Omental fat pad (tissue), 4 donors: Measurements from ENCODE around the gene FOXJ2. TPM values are rescaled to one million over a fixed set of nuclear protein-coding genes. Genes with fewer than 3 reads are reported as not detected.
"Not testable (repeated sequence)": the region's sequence is repeated elsewhere in the genome, so short reads cannot be mapped to it uniquely, and the experiment has no call there.

ENCODE experiments used
- ATAC-seq: fragments of 150-250 bp; one replicate; pipeline ENCODE4 v1.9.1; 2016; ENCODE audit warnings: mild to moderate bottlenecking, moderate library complexity; ENCODE audit not compliant: low FRiP score
- DNase-seq: peaks from one replicate; pipeline ENCODE4 v3.0.0-alpha.2; 2019; ENCODE audit warnings: low spot score
- total RNA-seq, 4 donors: library from RNA; depleted of rRNA; stranded (reverse); fragments of >200 nt; gene quantifications; one replicate each; pipeline ENCODE4 v1.1.0, GENCODE V29; 2016
- TF ChIP-seq, protein P1 (sequence below), 3 donors: fragments of 450-650 bp; IDR thresholded peaks; one replicate each; pipeline ENCODE4 v1.5.1; 2016 to 2017; ENCODE audit warnings: antibody characterized with exemption in 3 of 3, mild to moderate bottlenecking in 3 of 3, moderate library complexity in 2 of 3

FOXJ2 gene
- total RNA-seq, result 10 to 100 TPM in 3 of 4 donors, 1 to 10 TPM in 1; 9.2 to 17.2 (median 13.0) TPM

DNA sequence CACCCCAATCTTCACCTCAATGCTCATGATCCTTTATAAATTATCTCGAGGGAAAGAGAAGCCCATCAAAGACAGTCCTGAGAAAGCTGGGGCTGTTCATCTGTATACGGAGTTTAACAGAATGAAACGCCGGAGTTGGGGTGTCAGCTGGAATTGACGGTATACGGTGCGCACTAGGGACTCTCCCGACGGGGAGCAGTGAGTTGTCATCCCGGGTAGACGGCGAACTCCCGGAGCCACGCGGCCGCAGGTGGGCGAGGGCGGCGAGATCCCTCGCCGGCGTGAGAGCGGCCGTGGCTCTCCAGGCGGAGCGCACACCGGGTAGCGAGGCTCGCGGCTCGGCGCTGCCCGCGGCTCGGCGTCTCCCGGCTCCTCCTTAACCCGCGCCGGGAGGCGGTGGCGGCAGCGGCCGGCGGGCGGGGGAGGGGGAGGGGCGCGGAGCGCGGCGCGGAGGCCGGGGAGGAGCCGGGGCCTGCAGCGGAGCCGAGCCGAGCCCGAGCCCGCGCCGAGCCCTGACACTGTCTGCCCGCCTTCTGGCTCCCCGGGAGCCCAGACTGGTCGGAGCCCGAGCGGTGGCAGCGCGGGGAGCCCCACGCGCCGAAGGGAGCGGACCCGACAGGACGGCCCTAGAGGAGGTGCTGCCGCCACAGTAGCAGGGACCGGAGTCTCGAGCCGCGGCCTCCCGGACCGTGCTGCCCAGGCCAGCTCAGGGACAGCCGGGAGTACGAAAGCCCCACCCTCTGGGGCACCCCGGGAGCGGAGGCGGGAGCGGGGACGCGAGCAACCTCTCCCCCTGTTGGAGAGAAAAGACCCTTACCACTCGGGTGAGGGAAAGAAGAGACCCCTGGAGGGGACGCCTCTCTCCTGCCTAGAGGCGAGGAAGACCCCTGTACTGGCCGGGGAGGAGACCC, at the start of gene FOXJ2:
Gene FOXJ2 (plus strand): TSS at position 475 of the 911 bp plus-strand sequence. CDS start 7,117 bp downstream, outside the sequence.
- TF ChIP-seq, protein P1, sequence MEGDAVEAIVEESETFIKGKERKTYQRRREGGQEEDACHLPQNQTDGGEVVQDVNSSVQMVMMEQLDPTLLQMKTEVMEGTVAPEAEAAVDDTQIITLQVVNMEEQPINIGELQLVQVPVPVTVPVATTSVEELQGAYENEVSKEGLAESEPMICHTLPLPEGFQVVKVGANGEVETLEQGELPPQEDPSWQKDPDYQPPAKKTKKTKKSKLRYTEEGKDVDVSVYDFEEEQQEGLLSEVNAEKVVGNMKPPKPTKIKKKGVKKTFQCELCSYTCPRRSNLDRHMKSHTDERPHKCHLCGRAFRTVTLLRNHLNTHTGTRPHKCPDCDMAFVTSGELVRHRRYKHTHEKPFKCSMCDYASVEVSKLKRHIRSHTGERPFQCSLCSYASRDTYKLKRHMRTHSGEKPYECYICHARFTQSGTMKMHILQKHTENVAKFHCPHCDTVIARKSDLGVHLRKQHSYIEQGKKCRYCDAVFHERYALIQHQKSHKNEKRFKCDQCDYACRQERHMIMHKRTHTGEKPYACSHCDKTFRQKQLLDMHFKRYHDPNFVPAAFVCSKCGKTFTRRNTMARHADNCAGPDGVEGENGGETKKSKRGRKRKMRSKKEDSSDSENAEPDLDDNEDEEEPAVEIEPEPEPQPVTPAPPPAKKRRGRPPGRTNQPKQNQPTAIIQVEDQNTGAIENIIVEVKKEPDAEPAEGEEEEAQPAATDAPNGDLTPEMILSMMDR (IDR thresholded peaks at IDR 0.05), result no peak
- no peak for DNase-seq
- peak; percentile 95 for ATAC-seq

DNA sequence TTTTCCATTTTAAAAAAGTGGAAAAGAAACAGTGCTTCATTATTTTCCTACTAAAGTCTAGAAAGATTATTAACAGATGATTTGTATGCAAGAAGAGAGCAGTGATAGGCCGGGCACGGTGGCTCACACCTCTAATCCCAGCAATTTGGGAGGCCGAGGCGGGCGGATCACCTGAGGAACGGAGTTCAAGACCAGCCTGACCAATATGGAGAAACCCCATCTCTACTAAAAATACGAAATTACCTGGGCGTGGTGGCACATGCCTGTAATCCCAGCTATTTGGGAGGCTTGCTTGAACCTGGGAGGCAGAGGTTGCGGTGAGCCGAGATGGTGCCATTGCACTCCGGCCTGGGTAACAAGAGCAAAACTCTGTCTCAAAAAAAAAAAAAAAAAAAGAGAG, 49.5 kb upstream of the FOXJ2 start:
- DNase-seq, ATAC-seq: not testable (repeated sequence)

DNA sequence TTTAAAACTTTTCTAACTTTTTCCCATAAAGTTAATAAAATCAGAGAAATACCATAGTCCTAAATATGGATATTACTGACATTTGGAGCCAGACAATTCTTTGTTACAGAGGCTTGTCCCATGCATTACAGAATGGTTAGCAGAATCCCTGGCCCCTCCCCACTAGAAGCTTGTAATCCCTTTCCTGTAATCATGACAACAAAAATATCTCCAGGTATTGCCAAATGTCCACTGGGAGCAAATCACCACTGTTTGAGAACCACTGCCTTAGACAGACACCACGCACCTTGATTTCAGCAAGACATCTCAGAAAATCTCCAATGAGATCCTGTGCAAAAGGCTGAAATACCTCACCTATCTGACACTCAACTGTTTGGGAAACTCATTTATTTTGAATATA, 49.1 kb upstream of the FOXJ2 start:
- not testable (repeated sequence) for DNase-seq, ATAC-seq

DNA sequence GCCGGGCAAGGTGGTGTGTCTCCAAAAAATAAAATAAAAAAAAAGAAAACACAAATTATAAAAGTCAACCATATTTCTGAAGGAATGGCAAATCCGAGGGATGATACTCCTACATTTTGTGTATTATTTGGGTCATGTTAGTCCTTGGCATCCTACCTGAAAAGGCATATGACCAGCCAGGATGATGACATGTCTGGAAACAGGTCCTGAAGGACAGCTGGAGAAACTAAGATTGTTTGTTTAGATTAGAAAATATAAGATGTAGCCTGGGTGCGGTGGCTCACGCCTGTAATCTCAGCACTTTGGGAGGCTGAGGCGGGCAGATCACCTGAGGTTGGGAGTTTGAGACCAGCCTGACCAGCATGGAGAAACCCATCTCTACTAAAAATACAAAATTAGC, 47.6 kb upstream of the FOXJ2 start:
- TF ChIP-seq, protein P1 (IDR thresholded peaks at IDR 0.05), result no peak
- DNase-seq (no peak), ATAC-seq (no peak)

DNA sequence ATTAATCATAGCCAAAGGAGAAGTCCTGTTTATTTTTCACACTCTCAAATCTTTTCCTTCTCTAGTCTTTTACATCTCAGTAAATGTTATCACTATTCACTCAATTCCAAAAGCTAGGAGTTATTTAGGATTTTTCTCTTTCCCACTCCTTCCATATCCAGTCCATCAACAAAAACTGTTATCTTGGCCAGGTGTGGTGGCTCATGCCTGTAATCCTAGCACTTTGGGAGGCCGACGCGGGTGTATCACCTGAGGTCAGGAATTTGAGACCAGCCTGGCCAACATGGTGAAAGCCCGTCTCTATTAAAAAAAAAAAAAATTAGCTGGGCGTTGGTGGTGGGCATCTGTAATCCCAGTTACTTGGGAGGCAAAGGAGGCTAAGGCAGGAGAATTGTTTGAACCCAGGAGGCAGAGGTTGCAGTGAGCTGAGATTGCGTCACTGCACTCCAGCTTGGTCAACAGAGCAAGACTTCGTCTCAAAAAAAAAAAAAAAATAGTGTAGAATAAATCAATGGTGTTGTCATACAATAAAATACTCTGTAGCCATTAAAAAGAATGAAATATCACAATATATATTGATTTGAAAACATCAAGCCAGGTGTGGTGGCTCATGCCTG, 46.6 kb upstream of the FOXJ2 start:
- TF ChIP-seq, protein P1 (IDR thresholded peaks at IDR 0.05), result no peak
- ATAC-seq (no peak), DNase-seq (no peak)

GRCh38 chr12:7989827-7990491, 42.6 kb upstream of the FOXJ2 start:
- DNase-seq (no peak), ATAC-seq (peak; percentile 54)
- TF ChIP-seq, protein P1 (IDR thresholded peaks at IDR 0.05), result no peak

GRCh38 chr12:7991535-7991934, 41.0 kb upstream of the FOXJ2 start:
- TF ChIP-seq, protein P1 (IDR thresholded peaks at IDR 0.05), result no peak
- no peak for DNase-seq
- no peak for ATAC-seq
